NB4 (cell line): ENCODE results near the gene RAB30.

Experiments used
- CTCF ChIP-seq: IDR thresholded peaks from one replicate; pipeline ENCODE4 v1.5.1; 2012; ENCODE audit warnings: low read depth, low read length
- MYC ChIP-seq: IDR thresholded peaks from 2 replicates; pipeline ENCODE4 v1.6.1; 2011; ENCODE audit warnings: low read depth, low read length
- POLR2A ChIP-seq: IDR thresholded peaks from 2 replicates; pipeline ENCODE4 v1.6.1; 2011; ENCODE audit warnings: mild to moderate bottlenecking; ENCODE audit not compliant: insufficient read length; ENCODE audit errors: extremely low read depth

- TF ChIP-seq MYC, result no peak
- TF ChIP-seq CTCF, result no peak
- no peak for TF ChIP-seq POLR2A
These were observed 110.9 kb downstream of the RAB30 start for GRCh38 chr11:82960779-82961143.
